ENCODE data around the gene RBM20. TPM values are rescaled to one million over a fixed set of nuclear protein-coding genes. Genes with fewer than 3 reads are reported as not detected.
A peak's percentile ranks its signal among the peaks of the same experiment; 100 is the strongest.
"Not testable (repeated sequence)": the region's sequence is repeated elsewhere in the genome, so short reads cannot be mapped to it uniquely, and the experiment has no call there.

Gene RBM20
- 0.24 and 0.46 TPM in 2 replicates for total RNA-seq (2014; rRNA removed; shearing (Covaris generic))

DNA sequence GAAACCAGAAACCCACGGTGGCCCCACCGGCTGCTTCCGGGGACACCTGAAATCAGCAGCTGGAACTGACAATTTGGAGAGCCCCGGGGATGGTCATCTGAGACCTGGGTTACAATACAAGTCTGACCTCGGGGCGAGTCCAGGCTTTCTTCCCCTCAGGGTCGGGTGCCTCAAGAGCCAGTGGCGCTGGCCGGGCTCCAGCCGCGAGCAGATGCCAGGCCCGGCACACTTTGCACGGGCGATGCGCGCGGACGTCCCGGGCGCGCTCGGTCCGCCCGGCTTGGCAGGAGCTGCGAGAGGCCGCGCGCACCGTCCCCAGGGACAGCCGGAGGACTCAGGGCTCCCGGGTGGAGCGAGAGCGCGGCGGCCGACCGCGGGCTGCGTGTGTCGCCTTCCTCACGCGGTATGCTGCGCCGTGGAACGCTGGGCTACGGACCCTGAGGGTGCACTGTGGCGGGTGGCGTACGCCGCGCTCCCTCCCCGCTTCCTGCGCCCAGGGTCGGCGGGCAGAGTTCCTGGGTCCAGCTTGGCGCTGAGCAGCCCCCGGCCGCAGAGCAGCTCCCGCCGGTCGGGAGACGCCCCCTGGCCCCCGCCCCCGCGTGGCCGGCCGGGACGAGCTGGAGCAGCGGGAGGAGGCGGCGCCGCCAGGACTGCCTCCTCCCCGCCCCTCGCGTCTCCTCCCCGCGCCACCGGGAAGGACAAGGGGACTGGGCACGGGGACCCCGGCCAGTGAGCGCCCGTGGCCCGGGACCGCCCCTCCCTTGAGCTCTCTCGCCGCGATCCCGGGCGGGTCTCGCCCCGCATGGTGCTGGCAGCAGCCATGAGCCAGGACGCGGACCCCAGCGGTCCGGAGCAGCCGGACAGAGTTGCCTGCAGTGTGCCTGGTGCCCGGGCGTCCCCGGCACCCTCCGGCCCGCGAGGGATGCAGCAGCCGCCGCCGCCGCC, at the start of gene RBM20:
Gene RBM20, plus strand, starts transcription at position 684 of the 945 bp plus-strand sequence. Its CDS starts 119 bp downstream, at position 803.
- peak; percentile 24 for DNase-seq (ENCODE audit: low spot score)

DNA sequence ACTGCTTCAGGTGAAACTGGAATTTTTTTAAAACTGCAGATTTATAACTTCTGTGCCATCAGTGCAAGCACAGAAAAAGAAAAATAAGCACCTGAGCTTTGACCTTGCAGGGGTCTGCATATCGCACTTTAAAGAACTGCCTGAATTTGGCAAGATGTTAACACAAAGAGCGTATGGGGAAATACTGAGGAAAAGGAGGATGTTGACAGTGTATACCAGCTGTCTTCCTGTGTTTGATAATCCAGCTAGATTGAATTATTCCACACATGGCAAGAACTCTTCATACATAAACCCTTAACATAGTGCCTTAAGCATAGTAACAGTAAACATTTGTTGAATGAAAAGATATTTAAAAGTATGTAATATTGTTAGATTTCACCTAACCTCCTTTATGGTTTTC, 46.7 kb upstream of the RBM20 start:
- no peak for DNase-seq (ENCODE audit: low spot score)

DNA sequence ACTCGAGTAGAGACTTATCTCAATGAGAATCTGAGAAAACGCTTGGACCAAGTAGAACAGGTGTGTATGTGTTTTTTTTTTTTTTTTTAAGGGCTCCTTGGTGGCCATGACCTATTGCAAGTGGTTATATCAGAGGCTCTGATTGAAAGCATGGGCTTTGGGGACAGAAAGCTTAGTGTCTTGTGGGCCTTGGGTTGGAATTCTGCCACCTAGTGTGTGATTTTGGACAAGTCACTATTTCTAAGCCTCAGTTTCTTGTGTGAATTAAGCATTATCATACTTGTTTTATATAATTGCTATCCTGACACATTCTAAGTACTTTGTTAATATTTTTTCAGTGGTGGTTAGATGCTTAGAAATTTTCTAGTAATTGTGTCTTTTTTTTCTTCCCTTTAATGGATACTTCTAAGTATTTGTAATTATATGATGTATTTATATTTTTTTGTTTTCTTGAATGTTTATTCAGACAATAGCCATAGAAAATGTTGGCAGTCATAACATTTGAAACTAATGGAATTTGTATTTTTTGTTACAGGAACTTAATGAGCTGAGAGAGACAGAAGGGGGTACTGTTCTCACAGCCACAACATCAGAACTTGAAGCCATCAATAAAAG, 43.5 kb upstream of the RBM20 start:
- DNase-seq (ENCODE audit: low spot score): peak; percentile 62

- no peak for DNase-seq (ENCODE audit: low spot score)
Measured at GRCh38 chr10:110601581-110601980, 42.6 kb upstream of the RBM20 start.

GRCh38 chr10:110608087-110608486, 36.0 kb upstream of the RBM20 start:
- DNase-seq (ENCODE audit: low spot score): no peak

DNA sequence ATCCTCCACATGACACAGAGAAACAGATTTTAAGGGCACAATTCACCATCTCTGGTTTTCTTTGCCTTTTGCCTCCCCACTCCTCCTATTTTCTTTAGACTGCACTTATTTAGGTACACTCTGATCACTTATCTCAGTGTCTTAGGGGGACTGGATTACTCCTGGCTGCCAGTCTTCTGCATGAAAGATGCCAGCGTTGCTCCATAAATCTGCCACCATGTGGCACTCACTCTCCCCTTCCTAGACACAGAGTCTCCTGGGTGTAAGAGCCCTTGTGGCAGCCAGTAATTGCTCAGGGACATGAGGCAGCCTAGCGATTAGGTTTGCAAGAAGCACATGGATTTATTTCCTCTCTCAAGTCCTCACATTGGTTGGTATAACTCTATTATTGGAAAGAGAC, 34.5 kb upstream of the RBM20 start:
- no peak for DNase-seq (ENCODE audit: low spot score)

GRCh38 chr10:110610308-110610774, 33.8 kb upstream of the RBM20 start:
- DNase-seq (ENCODE audit: low spot score): peak; percentile 63

DNA sequence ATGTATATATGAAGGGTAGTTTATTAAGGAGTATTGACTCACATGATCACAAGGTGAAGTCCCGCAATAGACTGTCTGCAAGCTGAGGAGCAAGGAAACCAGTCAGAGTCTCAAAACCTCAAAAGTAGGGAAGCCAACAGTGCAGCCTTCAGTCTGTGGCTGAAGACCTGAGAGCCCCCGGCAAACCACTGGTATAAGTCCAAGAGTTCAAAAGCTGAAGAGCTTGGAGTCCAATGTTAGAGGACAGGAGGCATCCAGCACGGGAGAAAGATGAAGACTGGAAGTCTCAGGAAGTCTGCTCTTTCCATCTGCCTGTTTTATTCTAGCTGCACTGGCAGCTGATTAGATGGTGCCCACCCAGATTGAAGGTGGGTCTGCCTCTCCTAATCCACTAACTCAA, 33.4 kb upstream of the RBM20 start:
- not testable (repeated sequence) for DNase-seq (ENCODE audit: low spot score)

DNA sequence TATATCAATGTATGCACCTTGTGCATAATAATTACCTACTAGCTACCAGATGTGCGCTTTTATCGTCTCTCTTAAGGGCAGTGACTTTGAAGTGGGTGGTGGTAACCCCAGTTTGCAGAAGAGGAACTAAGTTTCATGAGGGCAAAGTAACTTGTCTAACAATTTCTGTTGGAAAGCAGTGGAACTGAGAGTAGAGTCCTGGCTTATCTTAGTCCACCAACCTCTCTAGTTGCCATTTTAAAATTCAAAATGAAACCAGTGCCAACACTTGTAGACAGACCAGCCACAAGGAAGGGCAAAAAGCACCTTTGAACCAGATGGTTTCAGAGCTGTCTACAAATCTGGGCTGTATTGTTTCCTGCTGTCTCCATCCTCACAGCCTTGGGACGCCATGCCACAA, 32.0 kb upstream of the RBM20 start:
- no peak for DNase-seq (ENCODE audit: low spot score)

- DNase-seq (ENCODE audit: low spot score): no peak
Measured at GRCh38 chr10:110612629-110613028, 31.5 kb upstream of the RBM20 start.

- no peak for DNase-seq (ENCODE audit: low spot score)
Measured at GRCh38 chr10:110613341-110613995, 30.7 kb upstream of the RBM20 start.

DNA sequence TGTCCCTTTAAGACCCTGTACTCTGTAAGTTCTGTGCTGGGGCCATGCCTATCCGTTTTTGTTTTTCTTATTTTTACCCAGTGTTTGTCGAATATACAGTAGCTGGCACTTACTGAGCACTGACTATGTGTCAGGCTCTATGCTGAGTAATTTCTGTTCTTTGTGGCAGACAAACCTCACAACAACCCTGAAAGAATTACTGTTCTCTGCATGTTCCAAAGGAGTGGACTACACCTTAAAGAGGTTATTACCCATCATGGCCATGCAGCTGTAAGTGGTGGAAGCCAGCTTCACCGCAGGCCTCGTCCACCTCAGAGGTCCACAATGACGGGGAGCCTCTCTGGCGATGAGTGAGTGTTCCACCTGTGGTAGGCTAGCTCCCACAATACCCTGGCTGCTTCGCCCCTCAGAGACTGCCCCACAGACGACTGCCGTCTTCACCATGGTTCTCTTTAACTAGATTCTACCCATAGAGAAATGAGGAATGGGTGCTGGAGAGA, 30.1 kb upstream of the RBM20 start:
- DNase-seq (ENCODE audit: low spot score): no peak

- no peak for DNase-seq (ENCODE audit: low spot score)
Measured at GRCh38 chr10:110615057-110615747, 28.9 kb upstream of the RBM20 start.

GRCh38 chr10:110616493-110617033, 27.6 kb upstream of the RBM20 start:
- no peak for DNase-seq (ENCODE audit: low spot score)

- no peak for DNase-seq (ENCODE audit: low spot score)
Measured at GRCh38 chr10:110617425-110618229, 26.5 kb upstream of the RBM20 start.

DNA sequence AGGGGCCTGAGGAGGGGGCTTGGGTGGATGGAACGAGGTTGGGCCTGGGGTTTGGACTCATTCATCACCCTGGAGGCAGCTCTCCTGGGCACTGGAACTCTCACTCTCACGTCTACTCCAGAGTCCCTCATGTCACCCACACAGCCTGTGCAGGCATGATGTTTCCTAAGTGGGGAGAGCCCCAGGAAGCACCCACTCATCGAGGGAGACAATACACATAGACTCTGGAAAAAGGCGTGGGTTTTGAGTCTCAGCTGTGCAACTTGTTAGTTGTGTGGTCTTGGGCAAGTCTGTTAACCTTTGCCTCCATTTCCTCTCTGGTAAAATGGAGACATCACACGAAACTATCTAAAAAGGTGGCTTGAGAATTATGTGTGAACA, 25.9 kb upstream of the RBM20 start:
- DNase-seq (ENCODE audit: low spot score): no peak

DNA sequence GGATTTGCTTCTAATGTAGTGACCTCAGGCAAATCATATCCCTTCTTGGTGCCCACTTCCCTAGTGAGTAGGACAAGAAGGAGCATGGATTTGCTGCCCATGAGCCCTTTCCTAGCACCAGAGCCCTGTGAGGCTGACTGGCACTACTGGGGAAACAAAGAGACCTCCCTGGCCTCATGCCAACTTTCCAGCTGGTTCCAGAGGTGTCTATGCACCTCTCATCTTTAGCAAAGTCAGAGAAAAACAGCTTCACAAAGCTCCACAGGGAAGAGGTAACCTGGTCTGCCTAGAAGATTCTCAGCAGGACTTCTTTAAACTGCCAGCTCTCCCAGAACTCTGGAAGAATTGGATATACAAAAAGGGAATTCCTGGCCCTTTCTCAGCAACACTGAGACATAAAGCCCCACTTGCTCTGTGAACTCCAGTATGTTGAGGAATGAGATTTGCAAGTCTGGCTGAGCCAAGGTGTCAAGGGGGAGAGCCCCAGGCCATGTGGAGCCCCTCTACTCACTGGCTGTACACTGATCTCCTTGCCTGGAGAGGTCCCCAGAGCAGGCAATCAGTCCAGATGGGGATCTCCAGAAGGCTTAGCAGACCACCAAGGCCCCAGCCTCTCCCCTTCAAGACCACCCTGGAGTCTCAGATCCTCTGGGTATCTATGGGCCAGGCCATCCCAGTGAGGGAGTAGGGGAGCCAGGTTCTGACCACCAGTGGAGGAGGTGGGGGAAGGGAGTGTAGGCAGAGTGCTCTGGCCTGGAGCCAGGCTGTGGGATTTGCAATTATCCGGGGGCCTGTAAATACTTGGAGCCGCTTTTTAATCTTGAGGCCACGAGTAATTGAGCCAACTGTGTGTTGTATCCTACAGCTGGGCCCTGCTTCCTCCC, 24.4 kb upstream of the RBM20 start:
- no peak for DNase-seq (ENCODE audit: low spot score)

GRCh38 chr10:110620398-110620719, 23.8 kb upstream of the RBM20 start:
- no peak for DNase-seq (ENCODE audit: low spot score)

DNA sequence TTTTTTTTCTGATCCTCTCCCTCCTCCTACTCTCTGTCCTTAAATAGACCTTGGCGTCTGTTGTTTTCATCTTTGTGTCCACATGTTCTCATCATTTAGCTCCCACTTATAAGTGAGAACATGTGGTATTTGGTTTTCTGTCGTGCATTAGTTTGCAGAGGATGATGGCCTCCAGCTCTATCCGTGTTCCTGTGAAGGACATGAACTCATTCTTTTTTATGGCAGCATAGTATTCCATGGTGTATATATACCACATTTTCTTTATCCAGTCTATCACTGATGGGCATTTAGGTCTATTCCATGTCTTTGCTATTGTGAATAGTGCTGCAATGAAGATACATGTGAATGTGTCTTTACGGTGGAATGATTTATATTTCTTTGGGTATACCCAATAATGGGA, 20.8 kb upstream of the RBM20 start:
- DNase-seq (ENCODE audit: low spot score): not testable (repeated sequence)

All from A172 (cell line).